GM12878 (cell line): ENCODE measurements around the gene TRA2B. TPM values are rescaled to one million over a fixed set of nuclear protein-coding genes. Genes with fewer than 3 reads are reported as not detected.

Experiments used
- ATAC-seq: fragments of 200-7000 bp; cut with Tn5 transposase; 3 replicates; pipeline ENCODE4 v1.9.1; 2020; ENCODE audit warnings: mild to moderate bottlenecking, moderate library complexity
- BruUV-seq: library from RNA; stranded (reverse); fragments of 400-500 nt; replicated peaks from 2 replicates; lab custom pipeline; 2021; lab: Mats Ljungman, UMichigan
- CTCF ChIA-PET: fragments of 300-600 bp; sonication (Branson Sonifier 250); formaldehyde crosslinking; extraction: SDS; loops from one replicate; lab custom pipeline; 2021; ENCODE audit warnings: inconsistent platforms; lab: Yijun Ruan, JAX
- POLR2A ChIA-PET: fragments of 350-600 bp; formaldehyde crosslinking; extraction: SDS; loops from one replicate; lab custom pipeline; 2021; ENCODE audit warnings: inconsistent platforms; lab: Charles Lee
- RAD21 ChIA-PET: fragments of 300-600 bp; sonication (Branson Sonifier 250); formaldehyde crosslinking; loops from one replicate; lab custom pipeline; 2023; ENCODE audit warnings: antibody characterized with exemption; ENCODE audit not compliant: unreplicated experiment; lab: Charles Lee
- SMC1A ChIA-PET: fragments of 300-600 bp; sonication (Branson Sonifier 250); formaldehyde crosslinking; loops from one replicate; lab custom pipeline; 2023; ENCODE audit not compliant: unreplicated experiment, uncharacterized antibody; lab: Charles Lee
- DNase-seq: peaks from one replicate; pipeline ENCODE4 v3.0.0-alpha.2; 2011; ENCODE audit warnings: low read depth, low spot score
- FAIRE-seq: peaks from 3 replicates; lab custom pipeline; 2011; peaks lifted over from hg19 to GRCh38; lab: Jason Lieb, UNC
- H2AFZ ChIP-seq: 2 replicates; pipeline ENCODE4 v1.6.0; 2011; ENCODE audit warnings: low read depth, low read length, control low read depth; ENCODE audit not compliant: control insufficient read depth
- H3K27ac ChIP-seq: 2 replicates; pipeline ENCODE4 v1.5.1; 2011; ENCODE audit warnings: control low read depth; ENCODE audit not compliant: control insufficient read depth, insufficient read depth
- H3K27me3 ChIP-seq, 2 experiments: replicated peaks in 1 of 2; 2 replicates each; pipeline versions ENCODE4 v1.6.0 to v1.6.1; 2011; ENCODE audit warnings: low read length in 1 of 2; ENCODE audit not compliant: control insufficient read depth in 2 of 2, insufficient read depth in 2 of 2
- H3K36me3 ChIP-seq, 2 experiments: 2 replicates each; pipeline ENCODE4 v1.5.1; 2011; ENCODE audit warnings: low read length in 1 of 2; ENCODE audit not compliant: control insufficient read depth in 2 of 2, insufficient read depth in 2 of 2
- H3K4me1 ChIP-seq: 2 replicates; pipeline ENCODE4 v1.6.1; 2011; ENCODE audit warnings: mild to moderate bottlenecking, low read length, moderate library complexity, mixed read lengths; ENCODE audit not compliant: control insufficient read depth, insufficient read depth
- H3K4me2 ChIP-seq: 2 replicates; pipeline ENCODE4 v1.6.0; 2011; ENCODE audit warnings: control low read depth; ENCODE audit not compliant: control insufficient read depth, insufficient read depth
- H3K4me3 ChIP-seq: fragments of 200-600 bp; sonication (generic); 2 replicates; pipeline ENCODE4 v1.5.1; 2016
- H3K79me2 ChIP-seq: 2 replicates; pipeline ENCODE4 v1.6.0; 2011; ENCODE audit warnings: low read length; ENCODE audit not compliant: control insufficient read depth, insufficient read depth
- H3K9ac ChIP-seq: 2 replicates; pipeline ENCODE4 v1.8.0; 2011; ENCODE audit warnings: low read length, control low read depth, mixed read lengths; ENCODE audit not compliant: control insufficient read depth, insufficient read depth
- H3K9me3 ChIP-seq: replicated peaks from 3 replicates; pipeline ENCODE4 v1.5.1; 2011; ENCODE audit warnings: mild to moderate bottlenecking, low read length; ENCODE audit not compliant: control insufficient read depth, insufficient read depth
- H4K20me1 ChIP-seq: 2 replicates; pipeline ENCODE4 v1.6.0; 2011; ENCODE audit not compliant: control insufficient read depth, insufficient read depth
- HSF1 ChIP-seq: fragments of 150-350 bp; IDR thresholded peaks from 2 replicates; pipeline ENCODE4 v1.6.1; 2014; ENCODE audit warnings: mild to moderate bottlenecking, low read depth, low read length
- IRF5 ChIP-seq: fragments of 450-650 bp; IDR thresholded peaks from 2 replicates; pipeline ENCODE4 v1.6.1; 2017; ENCODE audit warnings: borderline replicate concordance
- SMAD1 ChIP-seq: fragments of 450-650 bp; IDR thresholded peaks from 2 replicates; pipeline ENCODE4 v1.6.1; 2018; ENCODE audit warnings: mild to moderate bottlenecking, low read depth; ENCODE audit not compliant: partially characterized antibody
- TARDBP ChIP-seq: IDR thresholded peaks from 2 replicates; pipeline ENCODE4 v1.6.1; 2016; ENCODE audit warnings: borderline replicate concordance
- WGBS: methylation state at CpG from one replicate; pipeline ENCODE4 v1.1.6; 2016; ENCODE audit warnings: low lambda C conversion rate; ENCODE audit not compliant: insufficient replicate concordance, insufficient coverage; ENCODE audit errors: missing lambda C conversion rate; 5-methylcytosine and 5-hydroxymethylcytosine counted together
- in situ Hi-C: fragments of 300-500 bp; cut with MboI; formaldehyde crosslinking; loops from 9 replicates; pipeline ENCODE4 v1.14.3; 2018; ENCODE audit warnings: mixed read lengths
- intact Hi-C: fragments of 100-400 bp; cut with micrococcal nuclease; formaldehyde crosslinking; loops from one replicate; pipeline ENCODE4 v1.14.2; 2022; ENCODE audit not compliant: unreplicated experiment
- polyA plus RNA-seq, 11 experiments: library from polyadenylated mRNA; depleted of rRNA in 4 of 11; unstranded in 6 of 11; stranded (reverse) in 5 of 11; fragments of >200 nt; fragmentation: Nextera tagmentation in 4 of 11; fragmentation: Illumina TruSeq in 1 of 11; extraction: Ambion mirVana in 4 of 11; extraction: Trizol in 1 of 11; gene quantifications; 1 replicate in 1 of 11; 2 replicates in 10 of 11; pipeline versions ENCODE4 v1.2.1 to v1.2.3, GENCODE V29; 2011 to 2016; ENCODE audit warnings: inconsistent platforms in 2 of 11, missing spikeins in 2 of 11, low read depth in 1 of 11
- total RNA-seq, 4 experiments: library from RNA; depleted of rRNA in 3 of 4; stranded (reverse); fragments of >200 nt in 3 of 4; fragmentation: Illumina TruSeq in 1 of 4; extraction: Trizol in 1 of 4; gene quantifications; 2 replicates each; pipeline versions ENCODE4 v1.2.1 to v1.2.3, GENCODE V29; 2013 to 2021
- TF ChIP-seq, protein P1 (sequence below): IDR thresholded peaks from 2 replicates; pipeline ENCODE4 v1.6.1; 2012; ENCODE audit warnings: low read depth, low read length, improper control_type of control experiment

The TRA2B gene
- total and polyA plus RNA-seq, 10 of the 15 experiments (the other 5 are each of a cell fraction or from before 2014, with no cell fraction given): 130 to 317 (median 278) TPM

- RAD21 ChIA-PET: no interaction called here
- Histone ChIP-seq H3K9me3 (no peaks in the 10 kb centered on the region; the same call in 2 of the 3 replicates), H3K4me3 (no peak overlapping the region), H3K79me2 (no peaks in the 10 kb centered on the region), H3K27me3 (no peaks in the 10 kb centered on the region), H4K20me1 (no peaks in the 10 kb centered on the region), H3K4me2 (no peak overlapping the region), H3K36me3 (no peaks in the 10 kb centered on the region), H3K27ac (no peak overlapping the region), H2AFZ (no peak overlapping the region), H3K9ac (no peak overlapping the region), H3K4me1 (no peaks in the 10 kb centered on the region)
- SMC1A ChIA-PET: interaction anchor here (1.1 to 2.0 kb wide), 2 partner anchors 22 to 188 kb away, joined by 3 to 11 read pairs; no protein-coding TSS in a partner anchor
- CTCF ChIA-PET: interaction anchor here (1.1 to 4.7 kb wide), 4 partner anchors 9 to 575 kb away, joined by 3 to 49 read pairs (median 4); no protein-coding TSS in a partner anchor
- DNase-seq (no peak), ATAC-seq (no peak), FAIRE-seq (no peak)
- no peak for TF ChIP-seq SMAD1
- no peak for TF ChIP-seq HSF1
- TF ChIP-seq, protein P1, sequence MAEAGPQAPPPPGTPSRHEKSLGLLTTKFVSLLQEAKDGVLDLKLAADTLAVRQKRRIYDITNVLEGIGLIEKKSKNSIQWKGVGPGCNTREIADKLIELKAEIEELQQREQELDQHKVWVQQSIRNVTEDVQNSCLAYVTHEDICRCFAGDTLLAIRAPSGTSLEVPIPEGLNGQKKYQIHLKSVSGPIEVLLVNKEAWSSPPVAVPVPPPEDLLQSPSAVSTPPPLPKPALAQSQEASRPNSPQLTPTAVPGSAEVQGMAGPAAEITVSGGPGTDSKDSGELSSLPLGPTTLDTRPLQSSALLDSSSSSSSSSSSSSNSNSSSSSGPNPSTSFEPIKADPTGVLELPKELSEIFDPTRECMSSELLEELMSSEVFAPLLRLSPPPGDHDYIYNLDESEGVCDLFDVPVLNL: no peak
- TF ChIP-seq IRF5: no peak
- TF ChIP-seq TARDBP: no peak
- 14% methylated on average over 2 of the region's 2 CpGs for WGBS
- POLR2A ChIA-PET: no interaction called here
- in situ Hi-C loops: no loop called here
- BruUV-seq: no TSS peak
- intact Hi-C loops: no loop called here
Observed at GRCh38 chr3:185965496-185965895, 27.7 kb upstream of the TRA2B start.
